MCF 10A (cell line): ENCODE data around the gene RAB1A. TPM values are rescaled to one million over a fixed set of nuclear protein-coding genes. Genes with fewer than 3 reads are reported as not detected.

Source experiments
- BruUV-seq: library from RNA; stranded (reverse); fragments of 400-500 nt; replicated peaks from 2 replicates; lab custom pipeline; 2021; lab: Mats Ljungman, UMichigan
- CTCF ChIA-PET: fragments of 300-600 bp; sonication (Branson Sonifier 250); formaldehyde crosslinking; extraction: SDS; loops from one replicate; lab custom pipeline; 2021; ENCODE audit warnings: antibody characterized with exemption, inconsistent platforms; lab: Yijun Ruan, JAX
- POLR2A ChIA-PET: fragments of 300-600, 350-650 bp; sonication (Branson Sonifier 250); formaldehyde crosslinking; extraction: SDS; loops from one replicate; lab custom pipeline; 2020; ENCODE audit warnings: antibody characterized with exemption, inconsistent platforms; lab: Yijun Ruan, JAX
- DNase-seq: peaks from one replicate; pipeline ENCODE4 v3.0.0-alpha.2; 2018; ENCODE audit not compliant: unreplicated experiment
- H3K27ac Mint-ChIP-seq: one replicate; pipeline ENCODE4 v1.8.0; 2022; ENCODE audit warnings: mild to moderate bottlenecking, low read depth, mixed read lengths; ENCODE audit not compliant: unreplicated experiment
- H3K27me3 Mint-ChIP-seq: one replicate; pipeline ENCODE4 v1.8.0; 2022; ENCODE audit warnings: mixed read lengths; ENCODE audit not compliant: insufficient read depth, unreplicated experiment
- H3K36me3 Mint-ChIP-seq: one replicate; pipeline ENCODE4 v1.8.0; 2022; ENCODE audit warnings: mild to moderate bottlenecking, moderate library complexity, mixed read lengths; ENCODE audit not compliant: insufficient read depth, unreplicated experiment
- H3K4me1 Mint-ChIP-seq: one replicate; pipeline ENCODE4 v1.8.0; 2022; ENCODE audit warnings: mixed read lengths; ENCODE audit not compliant: insufficient read depth, unreplicated experiment
- H3K4me3 Mint-ChIP-seq: one replicate; pipeline ENCODE4 v1.8.0; 2022; ENCODE audit warnings: mild to moderate bottlenecking, moderate library complexity, mixed read lengths; ENCODE audit not compliant: unreplicated experiment
- H3K9me3 Mint-ChIP-seq: one replicate; pipeline ENCODE4 v1.8.0; 2022; ENCODE audit warnings: mixed read lengths; ENCODE audit not compliant: unreplicated experiment
- CTCF ChIP-seq: fragments of 200-600 bp; IDR thresholded peaks from one replicate; pipeline ENCODE4 v1.8.0; 2022; ENCODE audit warnings: antibody characterized with exemption, mild to moderate bottlenecking; ENCODE audit not compliant: unreplicated experiment
- intact Hi-C: fragments of 100-400 bp; cut with micrococcal nuclease; formaldehyde crosslinking; loops from 2 replicates; pipeline ENCODE4 v1.14.1; 2022
- total RNA-seq: library from RNA; stranded (reverse); gene quantifications from 2 replicates; pipeline ENCODE4 v1.2.3, GENCODE V29; 2022

RAB1A gene
- total RNA-seq, 1 experiment from 2014 or later, result 131 TPM

DNA sequence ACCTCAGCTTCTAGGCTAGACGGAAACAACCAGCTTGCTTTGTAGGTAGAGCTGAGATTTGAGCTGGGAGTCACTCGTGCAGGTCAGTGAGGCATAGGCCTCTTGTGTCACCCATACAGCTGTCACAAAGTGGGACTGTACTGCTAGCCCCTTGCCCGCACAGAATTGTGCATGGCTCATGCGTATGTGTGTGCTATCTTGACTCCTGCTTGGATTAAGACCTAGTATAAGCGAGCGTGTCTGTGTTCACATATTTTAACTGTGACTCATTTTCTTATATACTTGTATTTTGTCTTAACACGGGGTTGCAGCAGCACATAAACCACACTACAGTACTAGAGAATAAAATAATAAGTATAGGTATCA lies 53.6 kb downstream of the RAB1A start:
- intact Hi-C loops, result no loop called here
- Mint-ChIP-seq H3K27me3 (no peaks in the 10 kb centered on the region), H3K9me3 (no peaks in the 10 kb centered on the region), H3K4me1 (peaks cover 12% of the 10 kb centered on the region), H3K4me3 (no peak overlapping the region), H3K27ac (peak overlapping the region; percentile 31), H3K36me3 (peaks cover 69% of the 10 kb centered on the region)
- no TSS peak for BruUV-seq
- no peak for TF ChIP-seq CTCF
- CTCF ChIA-PET, result interaction anchor here (0.7 to 1.8 kb wide), 3 partner anchors 12 to 111 kb away, joined by 3 to 10 read pairs (median 5); no protein-coding TSS in a partner anchor
- POLR2A ChIA-PET, result interaction anchor here (0.5 to 2.2 kb wide), 6 partner anchors 10 to 1487 kb away, joined by 3 to 6 read pairs (median 4); partner anchors contain the start of genes CEP68 and RAB1A
- DNase-seq, result peak; percentile 47

- no peak overlapping the region for H3K4me3 Mint-ChIP-seq
Measured at GRCh38 chr2:65075605-65076344, 54.1 kb downstream of the RAB1A start.

GRCh38 chr2:65075176-65075575 lies 54.7 kb downstream of the RAB1A start:
- BruUV-seq, result no TSS peak
- no peak for TF ChIP-seq CTCF
- intact Hi-C loops, result no loop called here
- POLR2A ChIA-PET, result interaction anchor here (1.0 to 7.6 kb wide), 3 partner anchors 10 to 55 kb away, joined by 4 to 72 read pairs (median 8); partner anchors contain the start of genes CEP68 and RAB1A
- H3K4me3 Mint-ChIP-seq, result no peak overlapping the region
- CTCF ChIA-PET, result interaction anchor here (1.8 kb wide), 1 partner anchor 10 kb away, joined by 10 read pairs; no protein-coding TSS in a partner anchor
- no peaks in the 10 kb centered on the region for H3K27me3 Mint-ChIP-seq
- H3K27ac Mint-ChIP-seq, result no peak overlapping the region
- peaks cover 23% of the 10 kb centered on the region for H3K4me1 Mint-ChIP-seq
- no peak for DNase-seq
- H3K9me3 Mint-ChIP-seq, result no peaks in the 10 kb centered on the region
- H3K36me3 Mint-ChIP-seq, result peaks cover 67% of the 10 kb centered on the region

More at GRCh38 chr2:65075605-65076344, 54.1 kb downstream of the RAB1A start:
- no peak for TF ChIP-seq CTCF
- BruUV-seq, result no TSS peak
- peak; percentile 20 for DNase-seq
- Mint-ChIP-seq H3K4me1 (peaks cover 17% of the 10 kb centered on the region), H3K36me3 (peaks cover 67% of the 10 kb centered on the region), H3K9me3 (no peaks in the 10 kb centered on the region), H3K27me3 (no peaks in the 10 kb centered on the region), H3K27ac (peak overlapping the region; percentile 31)
- CTCF ChIA-PET, result interaction anchor here (0.7 to 1.8 kb wide), 3 partner anchors 11 to 111 kb away, joined by 3 to 10 read pairs (median 5); no protein-coding TSS in a partner anchor
- intact Hi-C loops, result no loop called here
- POLR2A ChIA-PET, result interaction anchor here (0.5 to 2.2 kb wide), 7 partner anchors 10 to 1487 kb away, joined by 3 to 6 read pairs (median 3); partner anchors contain the start of genes ACTR2, CEP68 and RAB1A
